AG09309 (cell line): Measurements from ENCODE around the gene PLA2G4F.
A peak's percentile ranks its signal among the peaks of the same experiment; 100 is the strongest.

ENCODE experiments used
- DNase-seq: peaks from one replicate; pipeline ENCODE4 v3.0.0-alpha.2; 2010; ENCODE audit warnings: low read depth
- H3K4me3 ChIP-seq: 2 replicates; pipeline ENCODE4 v1.5.1; 2011; ENCODE audit warnings: mild to moderate bottlenecking, low read depth, low read length, moderate library complexity; ENCODE audit not compliant: control insufficient read depth
- CTCF ChIP-seq: IDR thresholded peaks from 2 replicates; pipeline ENCODE4 v1.5.1; 2011; ENCODE audit warnings: mild to moderate bottlenecking, low read depth, low read length, inconsistent platforms; ENCODE audit not compliant: insufficient read depth, control insufficient read depth; ENCODE audit errors: missing control alignments

Gene PLA2G4F

GRCh38 chr15:42139596-42139995 is 16.8 kb downstream of the PLA2G4F start:
- no peak for DNase-seq
- TF ChIP-seq CTCF = no peak

GRCh38 chr15:42138968-42139386 is 17.5 kb downstream of the PLA2G4F start:
- no peak for TF ChIP-seq CTCF
- no peak for DNase-seq
- no peak overlapping the region for H3K4me3 ChIP-seq

More at GRCh38 chr15:42139596-42139995, 16.8 kb downstream of the PLA2G4F start:
- H3K4me3 ChIP-seq = no peak overlapping the region

GRCh38 chr15:42138411-42138810 is 18.0 kb downstream of the PLA2G4F start:
- no peak overlapping the region for H3K4me3 ChIP-seq
- no peak for TF ChIP-seq CTCF
- no peak for DNase-seq

DNA sequence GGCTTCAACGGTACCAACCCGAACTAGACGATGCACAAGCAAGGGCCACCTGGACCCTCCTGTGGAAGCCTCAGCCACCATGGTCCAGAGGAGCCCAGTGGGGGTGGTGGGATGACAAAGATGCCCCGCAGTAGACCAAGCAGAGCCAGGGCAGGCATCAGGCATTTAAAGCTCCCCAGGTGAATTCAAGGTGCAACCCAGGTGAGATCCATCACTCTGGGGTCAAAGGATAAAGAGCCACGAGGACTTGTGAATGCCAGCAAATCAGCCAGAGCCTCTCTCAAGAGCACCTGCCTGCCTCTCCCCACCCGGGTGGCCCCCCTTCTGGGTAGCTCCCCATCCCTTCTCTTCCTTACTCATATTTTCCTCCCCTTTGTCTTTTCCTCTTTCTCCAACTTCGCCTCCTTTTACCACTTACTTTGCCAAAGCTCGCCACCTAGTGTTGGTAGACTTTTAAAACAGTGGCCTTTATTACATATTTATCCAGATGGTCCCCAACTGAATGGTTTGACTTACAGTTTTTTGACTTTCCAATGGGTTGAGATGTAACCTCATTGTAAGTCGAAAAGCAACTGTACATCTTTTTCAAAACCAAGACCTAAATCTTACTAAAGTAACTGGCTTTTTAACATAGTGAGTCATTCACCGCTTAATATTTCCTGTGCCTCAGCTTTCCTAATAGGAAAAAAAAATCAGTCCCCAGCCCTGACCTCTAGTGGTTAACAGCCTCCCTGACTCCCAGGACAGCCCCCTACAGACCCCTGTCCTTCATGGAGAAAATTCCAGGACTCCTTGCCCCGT is 18.8 kb downstream of the PLA2G4F start:
- no peak for DNase-seq
- no peak overlapping the region for H3K4me3 ChIP-seq
- TF ChIP-seq CTCF = peak; percentile 64

GRCh38 chr15:42136513-42136912 is 19.9 kb downstream of the PLA2G4F start:
- DNase-seq = no peak
- no peak for TF ChIP-seq CTCF
- no peak overlapping the region for H3K4me3 ChIP-seq

DNA sequence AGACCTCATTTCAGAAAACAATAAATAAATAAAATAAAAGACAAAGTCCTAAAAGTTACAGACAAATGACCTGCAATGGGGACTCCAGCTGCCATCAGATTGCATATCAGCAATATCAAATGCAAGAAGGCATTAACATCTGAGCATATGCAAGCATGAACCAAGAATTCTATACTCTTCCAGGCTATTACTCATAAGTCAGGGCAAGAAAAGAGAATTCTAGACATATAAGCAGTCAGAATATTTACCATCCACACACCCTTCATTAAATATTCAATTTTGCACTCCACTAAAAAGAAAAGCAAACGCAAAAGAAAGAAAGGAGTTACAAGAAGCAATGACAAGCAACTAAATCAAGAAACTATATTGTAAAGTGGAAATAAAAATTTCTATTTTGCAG is 21.1 kb downstream of the PLA2G4F start:
- no peak for TF ChIP-seq CTCF
- no peak overlapping the region for H3K4me3 ChIP-seq
- DNase-seq = no peak
